GM19452 (cell line): ENCODE results near the gene FGF3.

Source experiments
- ATAC-seq: cut with Tn5 transposase; IDR thresholded peaks from one replicate; pipeline ENCODE4 v1.9.1; 2021; ENCODE audit not compliant: unreplicated experiment

FGF3 gene

GRCh38 chr11:69825037-69825834, 6.0 kb upstream of the FGF3 start:
- no peak for ATAC-seq

GRCh38 chr11:69823641-69824265, 4.5 kb upstream of the FGF3 start:
- ATAC-seq, result no peak

GRCh38 chr11:69822676-69823494, 3.7 kb upstream of the FGF3 start:
- ATAC-seq, result no peak

GRCh38 chr11:69821511-69822040, 2.4 kb upstream of the FGF3 start:
- ATAC-seq, result no peak

GRCh38 chr11:69820441-69820840, 1.2 kb upstream of the FGF3 start:
- ATAC-seq, result no peak

GRCh38 chr11:69819541-69820070, 390 bp upstream of the FGF3 start:
- no peak for ATAC-seq

- ATAC-seq, result no peak
These were observed 999 bp downstream of the FGF3 start for GRCh38 chr11:69818231-69818602.

- no peak for ATAC-seq
These were observed 1.7 kb downstream of the FGF3 start for GRCh38 chr11:69817265-69818230.

GRCh38 chr11:69816671-69817070, 2.5 kb downstream of the FGF3 start:
- ATAC-seq, result no peak

GRCh38 chr11:69815973-69816372, 3.2 kb downstream of the FGF3 start:
- ATAC-seq, result no peak

GRCh38 chr11:69814902-69815301, 4.3 kb downstream of the FGF3 start:
- ATAC-seq, result no peak

GRCh38 chr11:69814411-69814810, 4.8 kb downstream of the FGF3 start:
- ATAC-seq, result no peak

- no peak for ATAC-seq
These were observed 5.4 kb downstream of the FGF3 start for GRCh38 chr11:69813839-69814238.

GRCh38 chr11:69812946-69813345, 6.3 kb downstream of the FGF3 start:
- ATAC-seq, result no peak

- no peak for ATAC-seq
These were observed 7.0 kb downstream of the FGF3 start for GRCh38 chr11:69812256-69812655.

- ATAC-seq, result no peak
These were observed 7.8 kb downstream of the FGF3 start for GRCh38 chr11:69811431-69811830.

GRCh38 chr11:69810289-69811118, 8.7 kb downstream of the FGF3 start:
- no peak for ATAC-seq

- ATAC-seq, result no peak
These were observed 10.5 kb downstream of the FGF3 start for GRCh38 chr11:69808667-69809086.

GRCh38 chr11:69807106-69807815, 12.0 kb downstream of the FGF3 start:
- no peak for ATAC-seq
